Choroid plexus epithelial cell (primary cell): Measurements from ENCODE around the gene CHST11.

Experiments used
- DNase-seq: peaks from one replicate; pipeline ENCODE4 v3.0.0-alpha.2; 2010; ENCODE audit warnings: low read depth
- H3K4me3 ChIP-seq: 2 replicates; pipeline ENCODE4 v1.5.1; 2011; ENCODE audit warnings: low read depth, mild to moderate bottlenecking, control low read depth, low read length, moderate library complexity
- TF ChIP-seq, protein P1 (sequence below): conservative IDR thresholded peaks from 2 replicates; pipeline ENCODE4 v1.5.1; 2011; ENCODE audit warnings: low read depth, mild to moderate bottlenecking, control low read depth, inconsistent platforms, low read length, moderate library complexity

CHST11 gene

DNA sequence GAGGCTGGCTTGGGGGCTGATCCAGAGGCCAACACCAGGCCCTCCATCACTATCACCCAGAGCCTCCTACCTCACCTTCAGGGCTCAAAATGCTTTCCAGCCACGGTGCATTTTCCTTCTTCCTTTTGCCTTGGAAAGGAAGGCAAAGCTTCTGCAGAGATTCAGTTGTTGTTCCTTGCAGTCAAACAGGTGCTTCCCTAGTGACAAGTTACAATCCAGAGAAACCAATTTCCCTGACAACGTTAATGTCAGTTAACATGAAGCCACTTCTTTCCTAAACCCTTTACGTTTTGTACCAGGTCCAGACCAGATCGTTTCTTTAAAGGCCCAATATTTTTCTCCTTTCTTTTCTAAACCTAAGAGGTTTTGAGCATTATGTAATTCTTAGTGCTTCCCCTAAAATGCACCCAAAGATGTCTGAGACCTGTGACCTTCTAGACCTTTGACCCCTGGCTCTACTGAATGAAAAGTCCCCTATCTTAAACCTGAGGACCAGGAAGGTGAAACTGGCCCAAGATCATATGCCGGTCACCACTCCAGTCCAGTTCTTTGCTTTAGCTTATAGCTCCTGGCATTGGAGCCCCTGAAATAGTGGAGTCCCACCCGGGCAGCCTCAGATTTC, 289.8 kb downstream of the CHST11 start:
- TF ChIP-seq, protein P1, sequence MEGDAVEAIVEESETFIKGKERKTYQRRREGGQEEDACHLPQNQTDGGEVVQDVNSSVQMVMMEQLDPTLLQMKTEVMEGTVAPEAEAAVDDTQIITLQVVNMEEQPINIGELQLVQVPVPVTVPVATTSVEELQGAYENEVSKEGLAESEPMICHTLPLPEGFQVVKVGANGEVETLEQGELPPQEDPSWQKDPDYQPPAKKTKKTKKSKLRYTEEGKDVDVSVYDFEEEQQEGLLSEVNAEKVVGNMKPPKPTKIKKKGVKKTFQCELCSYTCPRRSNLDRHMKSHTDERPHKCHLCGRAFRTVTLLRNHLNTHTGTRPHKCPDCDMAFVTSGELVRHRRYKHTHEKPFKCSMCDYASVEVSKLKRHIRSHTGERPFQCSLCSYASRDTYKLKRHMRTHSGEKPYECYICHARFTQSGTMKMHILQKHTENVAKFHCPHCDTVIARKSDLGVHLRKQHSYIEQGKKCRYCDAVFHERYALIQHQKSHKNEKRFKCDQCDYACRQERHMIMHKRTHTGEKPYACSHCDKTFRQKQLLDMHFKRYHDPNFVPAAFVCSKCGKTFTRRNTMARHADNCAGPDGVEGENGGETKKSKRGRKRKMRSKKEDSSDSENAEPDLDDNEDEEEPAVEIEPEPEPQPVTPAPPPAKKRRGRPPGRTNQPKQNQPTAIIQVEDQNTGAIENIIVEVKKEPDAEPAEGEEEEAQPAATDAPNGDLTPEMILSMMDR: no peak
- DNase-seq: no peak
- H3K4me3 ChIP-seq: no peak overlapping the region

DNA sequence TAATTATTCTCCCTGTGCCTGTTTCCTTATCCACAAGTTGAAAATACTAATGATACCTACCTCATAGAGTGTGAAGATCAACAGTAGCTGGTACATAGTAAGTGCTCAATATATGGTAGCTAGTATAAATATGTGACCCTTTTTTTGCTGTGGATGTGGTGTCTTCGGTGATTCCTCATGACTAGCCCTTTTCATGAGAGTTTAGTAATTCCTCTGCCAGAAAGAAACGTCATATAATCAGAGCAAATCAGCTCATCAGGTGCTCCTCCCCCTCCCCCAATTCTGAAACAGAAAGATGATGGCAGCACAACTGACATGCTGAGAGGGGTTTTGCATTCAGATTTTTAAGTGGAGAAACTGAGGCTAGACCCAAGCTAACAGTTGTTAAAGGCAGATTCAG, 290.6 kb downstream of the CHST11 start:
- no peak overlapping the region for H3K4me3 ChIP-seq
- no peak for DNase-seq
- TF ChIP-seq, protein P1: no peak

DNA sequence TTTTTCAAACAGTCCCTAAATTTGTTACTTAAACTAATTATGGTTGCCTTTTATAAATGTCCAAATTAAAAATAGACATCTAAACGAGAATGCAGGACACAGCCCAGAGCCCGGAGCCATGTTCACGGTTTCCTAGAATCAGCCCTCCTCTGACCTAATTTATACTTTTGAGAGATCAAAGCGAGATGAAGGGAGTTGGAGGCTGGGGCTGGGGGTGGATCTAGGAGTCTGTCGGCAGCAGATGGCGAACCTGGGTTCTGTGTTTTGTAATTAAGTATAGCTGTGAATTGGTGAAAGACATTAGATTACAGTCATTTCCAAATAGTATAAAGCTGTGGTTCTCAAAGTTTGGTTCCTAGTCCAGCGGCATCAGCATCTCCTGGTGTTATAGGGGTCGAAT, 291.2 kb downstream of the CHST11 start:
- no peak for DNase-seq
- no peak overlapping the region for H3K4me3 ChIP-seq
- TF ChIP-seq, protein P1: no peak

DNA sequence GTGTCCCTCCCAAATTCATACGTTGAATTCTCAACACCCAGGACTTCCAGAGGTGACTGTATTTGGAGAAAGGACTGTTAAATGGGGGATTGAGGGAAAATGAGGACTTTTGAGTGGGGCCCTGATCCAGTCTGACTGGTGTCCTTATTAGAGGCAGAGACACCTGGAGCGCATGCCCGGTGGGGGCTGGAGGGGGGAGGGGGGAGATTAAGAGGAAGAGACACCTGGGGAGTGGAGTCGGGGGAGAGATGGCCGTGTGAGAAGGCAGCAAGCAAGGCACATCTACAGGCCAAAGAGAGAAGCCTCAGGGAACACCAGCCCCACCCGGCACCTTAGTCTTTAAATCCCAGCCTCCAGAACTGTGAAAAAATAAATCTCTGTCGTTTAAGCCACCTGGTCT, 291.6 kb downstream of the CHST11 start:
- H3K4me3 ChIP-seq: no peak overlapping the region
- TF ChIP-seq, protein P1: no peak
- no peak for DNase-seq

DNA sequence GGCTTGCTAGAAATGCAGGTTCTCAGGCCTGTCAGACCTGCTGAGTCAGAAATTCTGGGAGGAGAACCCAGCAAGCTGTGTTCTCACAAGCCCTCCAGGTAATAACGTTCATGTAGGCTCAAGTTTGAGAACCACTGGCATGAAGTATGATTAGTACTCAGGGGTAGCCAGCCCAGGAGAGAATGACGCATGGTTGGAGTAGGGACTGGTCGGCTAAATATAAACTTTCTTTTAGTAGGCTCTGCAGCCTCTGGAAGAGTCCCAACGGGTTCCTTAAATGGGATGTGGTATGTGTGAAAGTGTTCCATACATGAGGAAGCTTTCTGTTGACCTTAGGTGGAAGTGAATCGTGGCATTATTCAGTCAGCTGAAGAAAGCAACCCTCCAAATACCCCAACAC, 292.0 kb downstream of the CHST11 start:
- DNase-seq: no peak
- TF ChIP-seq, protein P1: no peak

DNA sequence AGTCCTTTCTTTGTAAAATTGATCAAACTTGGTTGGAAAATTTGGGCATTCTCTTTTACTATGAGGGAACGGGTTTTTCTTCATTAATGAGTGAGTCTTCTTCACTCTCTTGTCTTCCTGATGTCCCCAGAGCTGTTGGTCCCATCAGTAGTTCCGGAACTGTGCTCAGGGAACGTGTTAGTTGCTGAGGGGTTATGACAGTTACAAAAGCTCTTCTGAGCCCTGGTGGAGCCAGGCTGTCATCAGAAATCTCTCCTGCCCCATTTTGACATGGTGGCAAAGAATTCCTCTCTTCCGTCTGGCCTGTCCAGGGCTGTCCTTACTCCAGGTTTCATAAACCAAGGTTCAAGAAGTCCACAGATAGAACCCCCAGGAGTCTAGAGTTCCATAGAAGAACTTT, 292.8 kb downstream of the CHST11 start:
- TF ChIP-seq, protein P1: no peak
- no peak overlapping the region for H3K4me3 ChIP-seq
- DNase-seq: no peak

More for the DNA sequence above, 292.0 kb downstream of the CHST11 start:
- H3K4me3 ChIP-seq: no peak overlapping the region

DNA sequence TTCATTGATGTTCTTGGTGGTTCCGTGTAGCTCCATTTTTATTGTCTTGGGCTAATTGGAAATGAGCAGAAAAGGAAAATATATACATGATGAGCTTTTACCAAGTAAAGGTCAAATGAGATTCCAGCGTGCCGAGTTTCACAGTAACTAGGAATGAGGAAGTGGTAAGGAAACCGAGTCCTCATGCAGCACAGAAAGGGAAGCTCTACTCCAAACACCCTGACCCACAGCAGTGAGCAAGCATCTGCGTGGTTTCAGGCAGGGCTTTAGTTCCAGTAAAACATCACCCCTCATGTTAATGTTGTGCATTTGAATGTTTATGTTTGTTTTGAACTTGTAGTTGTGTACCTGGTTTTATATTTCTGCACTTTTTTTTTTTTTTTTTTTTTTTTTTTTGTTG, 293.3 kb downstream of the CHST11 start:
- no peak overlapping the region for H3K4me3 ChIP-seq
- peak; percentile 87 for DNase-seq
- TF ChIP-seq, protein P1: no peak
